Smooth muscle cell (in vitro differentiated cells): ENCODE results near the gene HIVEP3. TPM values are rescaled to one million over a fixed set of nuclear protein-coding genes. Genes with fewer than 3 reads are reported as not detected.
A peak's percentile ranks its signal among the peaks of the same experiment; 100 is the strongest.

Experiments
- DNase-seq: peaks from one replicate; lab custom pipeline; 2025; ENCODE audit not compliant: unreplicated experiment; lab: John Stamatoyannopoulos, UW
- H2AFZ ChIP-seq: fragments of 200-600 bp; sonication (generic); 2 replicates; pipeline ENCODE4 v1.6.0; 2016; ENCODE audit warnings: antibody characterized with exemption, low read depth, mild to moderate bottlenecking
- H3F3A ChIP-seq: fragments of 200-600 bp; sonication (generic); 2 replicates; pipeline ENCODE4 v1.6.0; 2017; ENCODE audit warnings: antibody characterized with exemption, low read depth
- H3K27ac ChIP-seq: fragments of 200-600 bp; sonication (generic); 2 replicates; pipeline ENCODE4 v1.5.1; 2016; ENCODE audit warnings: low read depth, mild to moderate bottlenecking
- H3K27me3 ChIP-seq: fragments of 200-600 bp; sonication (generic); 2 replicates; pipeline ENCODE4 v1.6.1; 2016; ENCODE audit warnings: low read depth, mild to moderate bottlenecking
- H3K36me3 ChIP-seq: fragments of 200-600 bp; sonication (generic); 2 replicates; pipeline ENCODE4 v1.5.1; 2016; ENCODE audit warnings: low read depth
- H3K4me1 ChIP-seq: fragments of 200-600 bp; sonication (generic); 2 replicates; pipeline ENCODE4 v1.5.1; 2016; ENCODE audit warnings: low read depth
- H3K4me2 ChIP-seq: fragments of 200-600 bp; sonication (generic); 2 replicates; pipeline ENCODE4 v1.6.0; 2016; ENCODE audit warnings: mild to moderate bottlenecking
- H3K4me3 ChIP-seq: fragments of 200-600 bp; sonication (generic); 2 replicates; pipeline ENCODE4 v1.5.1; 2016; ENCODE audit warnings: mild to moderate bottlenecking
- H3K79me2 ChIP-seq: fragments of 200-600 bp; sonication (generic); 2 replicates; pipeline ENCODE4 v1.6.0; 2016; ENCODE audit warnings: low read depth, mild to moderate bottlenecking
- H3K9ac ChIP-seq: fragments of 200-600 bp; sonication (generic); 2 replicates; pipeline ENCODE4 v1.6.0; 2016; ENCODE audit warnings: low read depth
- H3K9me3 ChIP-seq: fragments of 200-600 bp; sonication (generic); replicated peaks from 2 replicates; pipeline ENCODE4 v1.5.1; 2016; ENCODE audit warnings: low read depth
- H4K20me1 ChIP-seq: fragments of 200-600 bp; sonication (generic); 2 replicates; pipeline ENCODE4 v1.6.0; 2016; ENCODE audit warnings: low read depth
- WGBS: methylation state at CpG from one replicate; pipeline ENCODE4 v1.1.7; 2016; ENCODE audit warnings: low lambda C conversion rate; 5-methylcytosine and 5-hydroxymethylcytosine counted together
- polyA plus RNA-seq: library from polyadenylated mRNA; unstranded; fragments of >200 nt; fragmentation: Nextera tagmentation; extraction: Ambion mirVana; gene quantifications from 2 replicates; pipeline ENCODE4 v1.2.1, GENCODE V29; 2016
- total RNA-seq: library from RNA; depleted of rRNA; stranded (reverse); fragments of >200 nt; gene quantifications from 2 replicates; pipeline ENCODE4 v1.2.3, GENCODE V29; 2014
- TF ChIP-seq, protein P1 (sequence below): fragments of 200-600 bp; sonication (generic); IDR thresholded peaks from 2 replicates; pipeline ENCODE4 v1.5.1; 2017; ENCODE audit warnings: borderline replicate concordance, mild to moderate bottlenecking, antibody characterized with exemption; ENCODE audit not compliant: insufficient read depth, poor library complexity, severe bottlenecking

The HIVEP3 gene
- total and polyA plus RNA-seq, 2 experiments from 2014 or later = 2.1 to 6.4 TPM

GRCh38 chr1:41735631-41736260 lies 183.0 kb downstream of the HIVEP3 start:
- no peaks in the 10 kb centered on the region for H3K36me3 ChIP-seq
- H2AFZ ChIP-seq = no peak overlapping the region
- no peaks in the 10 kb centered on the region for H3K9me3 ChIP-seq
- H3K79me2 ChIP-seq = no peaks in the 10 kb centered on the region
- TF ChIP-seq, protein P1, sequence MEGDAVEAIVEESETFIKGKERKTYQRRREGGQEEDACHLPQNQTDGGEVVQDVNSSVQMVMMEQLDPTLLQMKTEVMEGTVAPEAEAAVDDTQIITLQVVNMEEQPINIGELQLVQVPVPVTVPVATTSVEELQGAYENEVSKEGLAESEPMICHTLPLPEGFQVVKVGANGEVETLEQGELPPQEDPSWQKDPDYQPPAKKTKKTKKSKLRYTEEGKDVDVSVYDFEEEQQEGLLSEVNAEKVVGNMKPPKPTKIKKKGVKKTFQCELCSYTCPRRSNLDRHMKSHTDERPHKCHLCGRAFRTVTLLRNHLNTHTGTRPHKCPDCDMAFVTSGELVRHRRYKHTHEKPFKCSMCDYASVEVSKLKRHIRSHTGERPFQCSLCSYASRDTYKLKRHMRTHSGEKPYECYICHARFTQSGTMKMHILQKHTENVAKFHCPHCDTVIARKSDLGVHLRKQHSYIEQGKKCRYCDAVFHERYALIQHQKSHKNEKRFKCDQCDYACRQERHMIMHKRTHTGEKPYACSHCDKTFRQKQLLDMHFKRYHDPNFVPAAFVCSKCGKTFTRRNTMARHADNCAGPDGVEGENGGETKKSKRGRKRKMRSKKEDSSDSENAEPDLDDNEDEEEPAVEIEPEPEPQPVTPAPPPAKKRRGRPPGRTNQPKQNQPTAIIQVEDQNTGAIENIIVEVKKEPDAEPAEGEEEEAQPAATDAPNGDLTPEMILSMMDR = no peak
- no peaks in the 10 kb centered on the region for H3K4me1 ChIP-seq
- no peak overlapping the region for H3K9ac ChIP-seq
- H3F3A ChIP-seq = peaks cover 10% of the 10 kb centered on the region
- H3K27me3 ChIP-seq = no peaks in the 10 kb centered on the region
- H3K4me3 ChIP-seq = no peak overlapping the region
- no peak for DNase-seq
- WGBS = 40% methylated on average over 13 of the region's 13 CpGs
- H3K27ac ChIP-seq = no peak overlapping the region
- H4K20me1 ChIP-seq = no peaks in the 10 kb centered on the region
- peak overlapping the region; percentile 6 for H3K4me2 ChIP-seq

DNA sequence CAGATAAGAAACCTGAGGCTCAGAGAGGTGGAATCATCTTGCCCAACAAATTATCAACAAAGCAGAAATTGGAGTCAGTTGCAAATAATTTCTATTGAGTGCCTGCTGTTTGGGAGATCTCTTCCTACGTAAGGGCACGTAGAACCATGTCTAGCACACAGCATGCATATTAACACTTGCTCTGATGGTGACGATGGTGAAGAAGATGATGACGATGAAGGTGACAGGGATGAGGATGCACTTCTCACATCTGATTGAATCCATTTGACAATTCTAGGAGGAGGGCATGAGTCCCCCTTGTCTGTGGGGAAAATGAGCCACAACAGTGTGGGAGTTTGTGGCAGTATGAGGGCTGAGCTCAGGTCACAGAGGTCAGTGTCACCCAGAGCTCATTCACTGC lies 183.6 kb downstream of the HIVEP3 start:
- H3K4me3 ChIP-seq = no peak overlapping the region
- no peak overlapping the region for H3K4me2 ChIP-seq
- no peak overlapping the region for H2AFZ ChIP-seq
- H3K27ac ChIP-seq = no peak overlapping the region
- H3K36me3 ChIP-seq = no peaks in the 10 kb centered on the region
- H3K9me3 ChIP-seq = no peaks in the 10 kb centered on the region
- no peaks in the 10 kb centered on the region for H3K27me3 ChIP-seq
- H3K79me2 ChIP-seq = no peaks in the 10 kb centered on the region
- H3K4me1 ChIP-seq = no peaks in the 10 kb centered on the region
- no peak for DNase-seq
- WGBS = 94% methylated on average over 4 of the region's 4 CpGs
- H4K20me1 ChIP-seq = no peaks in the 10 kb centered on the region
- H3F3A ChIP-seq = peaks cover 8% of the 10 kb centered on the region
- H3K9ac ChIP-seq = no peak overlapping the region
- TF ChIP-seq, protein P1 = no peak

DNA sequence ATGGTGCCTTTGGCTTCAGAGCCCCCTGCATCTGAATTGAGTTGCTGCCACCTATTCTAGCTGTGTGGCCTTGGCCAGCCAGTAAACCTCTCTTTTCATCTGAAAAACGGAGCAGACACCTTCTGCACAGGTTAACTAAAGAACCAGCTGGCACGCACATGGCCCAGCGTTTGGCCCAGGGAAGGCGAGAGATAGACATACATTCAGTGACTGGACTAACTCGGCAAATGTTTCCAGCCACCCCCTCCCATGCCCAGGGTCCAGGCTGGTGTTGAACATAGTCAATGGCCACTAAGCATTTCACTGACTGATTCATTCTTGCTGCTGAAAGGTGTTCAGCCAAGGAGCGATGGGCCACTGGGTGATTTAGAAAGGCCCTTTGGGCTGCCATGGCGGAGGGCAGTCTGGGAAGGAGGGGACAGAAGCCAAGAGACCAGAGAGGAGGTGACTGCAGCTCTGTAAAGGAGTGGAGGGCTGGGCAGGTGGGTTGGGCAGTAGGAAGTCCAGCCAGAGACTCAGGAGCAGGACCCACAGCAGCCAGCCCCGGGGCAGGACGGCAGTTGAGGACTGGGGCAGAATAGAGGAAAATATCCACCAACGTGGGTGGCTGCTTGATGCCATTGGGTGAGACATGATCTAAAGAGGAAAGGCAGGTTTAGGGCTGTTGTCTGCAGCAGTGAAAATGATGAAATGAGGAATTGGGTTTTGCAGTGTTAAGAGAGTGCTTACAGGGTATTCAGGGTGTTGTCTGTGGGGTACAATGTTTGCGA lies 184.3 kb downstream of the HIVEP3 start:
- Histone ChIP-seq H3K9ac (no peak overlapping the region), H3K27me3 (no peaks in the 10 kb centered on the region), H3F3A (peaks cover under 1% of the 10 kb centered on the region), H3K4me3 (no peak overlapping the region), H3K9me3 (no peaks in the 10 kb centered on the region), H3K79me2 (no peaks in the 10 kb centered on the region), H3K4me1 (no peaks in the 10 kb centered on the region), H3K36me3 (no peaks in the 10 kb centered on the region), H3K27ac (no peak overlapping the region), H2AFZ (no peak overlapping the region), H4K20me1 (no peaks in the 10 kb centered on the region), H3K4me2 (no peak overlapping the region)
- TF ChIP-seq, protein P1 = no peak
- WGBS = 94% methylated on average over 11 of the region's 11 CpGs
- no peak for DNase-seq
